OCI-LY1 (cell line): ENCODE results near the gene MTHFD1.

ENCODE experiments used
- H2AFZ ChIP-seq: fragments of 200-600 bp; sonication (generic), shearing (Covaris generic); 2 replicates; pipeline ENCODE4 v1.6.0; 2014; ENCODE audit warnings: antibody characterized with exemption, mild to moderate bottlenecking, low read length
- H3F3A ChIP-seq: fragments of 200-600 bp; sonication (generic), shearing (Covaris generic); 2 replicates; pipeline ENCODE4 v1.6.0; 2014; ENCODE audit warnings: mild to moderate bottlenecking, antibody characterized with exemption, low read length, moderate library complexity; ENCODE audit not compliant: insufficient read depth
- H3K27ac ChIP-seq: fragments of 200-600 bp; sonication (generic); 2 replicates; pipeline ENCODE4 v1.5.1; 2014; ENCODE audit warnings: low read length, mixed run types, mild to moderate bottlenecking, low read depth; ENCODE audit not compliant: poor library complexity, severe bottlenecking
- H3K27me3 ChIP-seq: fragments of 200-600 bp; sonication (generic); 2 replicates; pipeline ENCODE4 v1.6.0; 2014; ENCODE audit warnings: antibody characterized with exemption, mild to moderate bottlenecking, low read length, moderate library complexity; ENCODE audit not compliant: insufficient read depth
- H3K36me3 ChIP-seq: fragments of 200-600 bp; sonication (generic); 2 replicates; pipeline ENCODE4 v1.6.1; 2014; ENCODE audit warnings: mild to moderate bottlenecking, antibody characterized with exemption, low read length, moderate library complexity, mixed read lengths; ENCODE audit not compliant: insufficient read depth
- H3K4me1 ChIP-seq: fragments of 200-600 bp; sonication (generic); 2 replicates; pipeline ENCODE4 v1.5.1; 2014; ENCODE audit warnings: mild to moderate bottlenecking, low read length, moderate library complexity; ENCODE audit not compliant: insufficient read depth, severe bottlenecking
- H3K4me2 ChIP-seq: fragments of 200-600 bp; sonication (generic), shearing (Covaris generic); 2 replicates; pipeline ENCODE4 v1.6.1; 2014; ENCODE audit warnings: low read length
- H3K4me3 ChIP-seq: fragments of 200-600 bp; sonication (generic); 2 replicates; pipeline ENCODE4 v1.5.1; 2014; ENCODE audit warnings: low read length, low read depth, mild to moderate bottlenecking, mixed read lengths; ENCODE audit not compliant: poor library complexity, severe bottlenecking
- H3K79me2 ChIP-seq: fragments of 200-600 bp; shearing (Covaris generic); 2 replicates; pipeline ENCODE4 v1.6.1; 2016; ENCODE audit warnings: mixed run types, low read length, mixed read lengths; ENCODE audit not compliant: insufficient read depth
- H3K9ac ChIP-seq: fragments of 200-600 bp; sonication (generic), shearing (Covaris generic); 2 replicates; pipeline ENCODE4 v1.6.1; 2014; ENCODE audit warnings: mild to moderate bottlenecking, low read length, mixed read lengths
- H3K9me2 ChIP-seq: fragments of 200-600 bp; sonication (generic), shearing (Covaris generic); 2 replicates; pipeline ENCODE4 v1.6.1; 2014; ENCODE audit warnings: low read depth, mild to moderate bottlenecking, low read length, mixed read lengths
- H3K9me3 ChIP-seq: fragments of 200-600 bp; shearing (Covaris generic); 2 replicates; pipeline ENCODE4 v1.6.1; 2014; ENCODE audit warnings: low read length, mixed read lengths
- H4K20me1 ChIP-seq: fragments of 200-600 bp; sonication (generic), shearing (Covaris generic); 2 replicates; pipeline ENCODE4 v1.6.0; 2016; ENCODE audit warnings: mild to moderate bottlenecking, low read length; ENCODE audit not compliant: insufficient read depth
- EZH2 ChIP-seq: fragments of 200-600 bp; sonication (generic), shearing (Covaris generic); IDR thresholded peaks from 2 replicates; pipeline ENCODE4 v1.8.0; 2017; ENCODE audit warnings: borderline replicate concordance, mixed run types, mild to moderate bottlenecking, antibody characterized with exemption, low read length, moderate library complexity, mixed read lengths
- TF ChIP-seq, protein P1 (sequence below): fragments of 200-600 bp; sonication (generic), shearing (Covaris generic); IDR thresholded peaks from 2 replicates; pipeline ENCODE4 v1.5.1; 2017; ENCODE audit warnings: mild to moderate bottlenecking, antibody characterized with exemption, low read length, moderate library complexity, mixed read lengths

Gene MTHFD1

GRCh38 chr14:64407329-64407728 is 19.2 kb downstream of the MTHFD1 start:
- H3K4me1 ChIP-seq = peaks cover 4% of the 10 kb centered on the region
- peaks cover 5% of the 10 kb centered on the region; the same call in 1 of the 2 replicates for H3K79me2 ChIP-seq
- no peaks in the 10 kb centered on the region for H4K20me1 ChIP-seq
- H3K9ac ChIP-seq = no peak overlapping the region
- no peaks in the 10 kb centered on the region for H3K9me2 ChIP-seq
- peaks cover 78% of the 10 kb centered on the region for H3K36me3 ChIP-seq
- no peak for TF ChIP-seq EZH2
- TF ChIP-seq, protein P1, sequence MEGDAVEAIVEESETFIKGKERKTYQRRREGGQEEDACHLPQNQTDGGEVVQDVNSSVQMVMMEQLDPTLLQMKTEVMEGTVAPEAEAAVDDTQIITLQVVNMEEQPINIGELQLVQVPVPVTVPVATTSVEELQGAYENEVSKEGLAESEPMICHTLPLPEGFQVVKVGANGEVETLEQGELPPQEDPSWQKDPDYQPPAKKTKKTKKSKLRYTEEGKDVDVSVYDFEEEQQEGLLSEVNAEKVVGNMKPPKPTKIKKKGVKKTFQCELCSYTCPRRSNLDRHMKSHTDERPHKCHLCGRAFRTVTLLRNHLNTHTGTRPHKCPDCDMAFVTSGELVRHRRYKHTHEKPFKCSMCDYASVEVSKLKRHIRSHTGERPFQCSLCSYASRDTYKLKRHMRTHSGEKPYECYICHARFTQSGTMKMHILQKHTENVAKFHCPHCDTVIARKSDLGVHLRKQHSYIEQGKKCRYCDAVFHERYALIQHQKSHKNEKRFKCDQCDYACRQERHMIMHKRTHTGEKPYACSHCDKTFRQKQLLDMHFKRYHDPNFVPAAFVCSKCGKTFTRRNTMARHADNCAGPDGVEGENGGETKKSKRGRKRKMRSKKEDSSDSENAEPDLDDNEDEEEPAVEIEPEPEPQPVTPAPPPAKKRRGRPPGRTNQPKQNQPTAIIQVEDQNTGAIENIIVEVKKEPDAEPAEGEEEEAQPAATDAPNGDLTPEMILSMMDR = no peak
- H2AFZ ChIP-seq = no peak overlapping the region
- H3K27ac ChIP-seq = no peak overlapping the region
- H3K9me3 ChIP-seq = no peaks in the 10 kb centered on the region
- H3F3A ChIP-seq = no peaks in the 10 kb centered on the region
- H3K4me2 ChIP-seq = no peak overlapping the region
- H3K4me3 ChIP-seq = no peak overlapping the region
- no peaks in the 10 kb centered on the region for H3K27me3 ChIP-seq

DNA sequence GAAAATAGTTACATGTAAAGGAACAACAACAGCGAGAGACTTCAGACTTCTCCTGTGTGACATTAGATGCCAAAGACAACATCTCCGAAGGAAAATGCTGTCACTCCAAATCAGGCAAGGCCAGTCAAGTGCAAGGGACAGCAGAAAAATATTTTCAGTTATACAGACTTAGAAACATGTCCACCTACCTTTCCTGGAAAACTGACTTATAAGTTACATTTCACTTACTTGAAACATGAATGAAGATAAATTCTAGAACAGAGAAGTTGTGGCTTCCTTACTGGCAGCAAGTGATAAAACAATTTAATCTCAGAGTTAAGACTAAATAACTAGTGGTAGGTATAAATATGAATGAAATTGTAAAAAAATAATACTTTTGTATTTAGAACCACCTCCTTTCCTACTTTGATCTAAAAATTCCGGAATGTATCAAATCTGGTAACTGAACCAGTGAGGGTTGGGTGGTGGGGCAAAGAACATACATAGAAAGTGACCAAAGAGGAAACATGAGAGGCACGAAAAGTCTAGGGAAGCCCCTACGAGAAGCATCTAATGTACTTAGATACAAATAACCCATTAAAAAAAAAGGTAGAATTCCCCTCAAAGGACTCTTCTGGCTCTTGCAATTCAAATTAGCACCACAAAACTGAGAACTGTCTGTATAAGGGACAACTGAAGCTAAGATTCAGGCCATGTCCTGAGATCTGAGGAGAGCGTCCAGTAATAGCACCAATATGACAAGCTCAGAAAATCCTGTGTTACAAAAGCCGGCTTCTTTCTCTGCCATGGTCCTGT is 21.2 kb downstream of the MTHFD1 start:
- no peak overlapping the region for H3K27ac ChIP-seq
- peaks cover 5% of the 10 kb centered on the region; the same call in 1 of the 2 replicates for H3K79me2 ChIP-seq
- H3K36me3 ChIP-seq = peaks cover 76% of the 10 kb centered on the region

DNA sequence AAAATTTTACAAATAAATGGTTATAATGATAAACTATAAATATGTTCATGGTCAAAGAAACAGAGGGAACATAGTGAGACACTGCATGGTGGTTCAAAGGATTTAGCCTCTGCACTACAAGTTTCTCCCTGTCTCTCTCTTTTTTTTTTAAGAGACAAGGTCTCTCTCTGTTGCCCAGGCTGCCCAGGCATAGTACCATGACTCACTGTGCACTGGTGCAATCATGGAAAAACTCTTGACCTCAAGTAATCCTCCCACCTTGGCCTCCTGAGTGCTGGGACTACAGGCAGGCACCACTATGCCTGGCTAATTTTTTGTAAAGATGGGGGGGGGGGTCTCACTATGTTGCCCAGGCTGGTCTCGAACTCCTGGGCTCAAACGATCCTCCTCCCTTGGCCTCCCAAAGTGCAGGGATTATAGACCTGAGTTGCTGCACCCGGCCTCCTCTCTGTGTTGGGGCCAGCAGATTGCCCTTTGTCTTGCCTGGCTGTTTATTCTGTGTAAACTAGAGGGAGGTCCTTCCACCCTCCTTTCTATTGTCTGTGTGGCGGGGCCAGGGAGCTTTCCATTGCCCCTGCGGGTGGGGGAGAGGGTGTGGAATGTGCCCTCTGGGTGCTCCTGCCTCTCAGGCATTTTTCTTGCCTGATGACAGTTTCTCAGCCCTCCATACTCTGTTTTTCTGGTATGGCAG is 22.1 kb downstream of the MTHFD1 start:
- H3F3A ChIP-seq = no peaks in the 10 kb centered on the region
- H3K4me1 ChIP-seq = peaks cover 4% of the 10 kb centered on the region
- H4K20me1 ChIP-seq = no peaks in the 10 kb centered on the region
- H3K4me2 ChIP-seq = no peak overlapping the region
- no peak overlapping the region for H3K27ac ChIP-seq
- peaks cover 5% of the 10 kb centered on the region; the same call in 1 of the 2 replicates for H3K79me2 ChIP-seq
- no peaks in the 10 kb centered on the region for H3K27me3 ChIP-seq
- no peak overlapping the region for H3K4me3 ChIP-seq
- no peak for TF ChIP-seq EZH2
- TF ChIP-seq, protein P1 = no peak
- H3K9me3 ChIP-seq = no peaks in the 10 kb centered on the region
- no peak overlapping the region for H2AFZ ChIP-seq
- H3K9me2 ChIP-seq = no peaks in the 10 kb centered on the region
- peaks cover 73% of the 10 kb centered on the region for H3K36me3 ChIP-seq
- no peak overlapping the region for H3K9ac ChIP-seq

More for the DNA sequence above, 21.2 kb downstream of the MTHFD1 start:
- Histone ChIP-seq H3K9ac (no peak overlapping the region), H3K9me3 (no peaks in the 10 kb centered on the region), H3K27me3 (no peaks in the 10 kb centered on the region), H3K4me2 (no peak overlapping the region), H4K20me1 (no peaks in the 10 kb centered on the region), H3K4me1 (peaks cover 4% of the 10 kb centered on the region), H3K4me3 (no peak overlapping the region), H3K9me2 (no peaks in the 10 kb centered on the region), H2AFZ (no peak overlapping the region), H3F3A (no peaks in the 10 kb centered on the region)
- TF ChIP-seq, protein P1 = no peak
- TF ChIP-seq EZH2 = no peak
